ENCODE data around the gene LMAN2L.
A peak's percentile ranks its signal among the peaks of the same experiment; 100 is the strongest.

The LMAN2L gene

GRCh38 chr2:96762529-96763311, 22.9 kb upstream of the LMAN2L start:
- TF ChIP-seq CTCF (IDR thresholded peaks at IDR 0.05; ENCODE audit: low read length) (no peak), EZH2 (IDR thresholded peaks at IDR 0.05; ENCODE audit: borderline replicate concordance, low read length) (no peak)
- H3K9me2 ChIP-seq (ENCODE audit: low read depth, low read length): no peaks in the 10 kb centered on the region
- no peaks in the 10 kb centered on the region for H3K79me2 ChIP-seq (ENCODE audit: insufficient read depth, low read length)
- no peaks in the 10 kb centered on the region for H3K9me3 ChIP-seq (ENCODE audit: low read length)
- peak overlapping the region; percentile 67 for H3K4me3 ChIP-seq (ENCODE audit: low read depth, low read length, poor library complexity, severe bottlenecking)
- H3K4me1 ChIP-seq (ENCODE audit: insufficient read depth, low read length, severe bottlenecking): peaks cover 50% of the 10 kb centered on the region
- no peak overlapping the region for H2AFZ ChIP-seq (ENCODE audit: low read length)
- no peaks in the 10 kb centered on the region for H3K27me3 ChIP-seq (ENCODE audit: insufficient read depth, low read length)
- no peaks in the 10 kb centered on the region; the same call in 1 of the 2 replicates for H3K36me3 ChIP-seq (ENCODE audit: insufficient read depth, low read length)
- no peaks in the 10 kb centered on the region for H4K20me1 ChIP-seq (ENCODE audit: insufficient read depth, low read length)
- peak overlapping the region; percentile 76 for H3K4me2 ChIP-seq (ENCODE audit: low read length)
- no peak overlapping the region for H3K27ac ChIP-seq (ENCODE audit: low read depth, low read length, poor library complexity, severe bottlenecking)
- H3K9ac ChIP-seq (ENCODE audit: low read length): no peak overlapping the region
- H3F3A ChIP-seq (ENCODE audit: insufficient read depth, low read length): no peaks in the 10 kb centered on the region

- no peaks in the 10 kb centered on the region for H3K27me3 ChIP-seq (ENCODE audit: insufficient read depth, low read length)
- H2AFZ ChIP-seq (ENCODE audit: low read length): no peak overlapping the region
Observed at GRCh38 chr2:96760986-96761832, 21.3 kb upstream of the LMAN2L start.

More at GRCh38 chr2:96760986-96761832, 21.3 kb upstream of the LMAN2L start:
- Histone ChIP-seq H3K4me2 (ENCODE audit: low read length) (peak overlapping the region; percentile 76), H3K36me3 (ENCODE audit: insufficient read depth, low read length) (no peaks in the 10 kb centered on the region), H3K9me3 (ENCODE audit: low read length) (no peaks in the 10 kb centered on the region), H3K4me3 (ENCODE audit: low read depth, low read length, poor library complexity, severe bottlenecking) (peak overlapping the region; percentile 67), H4K20me1 (ENCODE audit: insufficient read depth, low read length) (no peaks in the 10 kb centered on the region), H3K9me2 (ENCODE audit: low read depth, low read length) (no peaks in the 10 kb centered on the region), H3K27ac (ENCODE audit: low read depth, low read length, poor library complexity, severe bottlenecking) (no peak overlapping the region), H3K9ac (ENCODE audit: low read length) (peak overlapping the region; percentile 61; the same call in 1 of the 2 replicates), H3K79me2 (ENCODE audit: insufficient read depth, low read length) (no peaks in the 10 kb centered on the region), H3F3A (ENCODE audit: insufficient read depth, low read length) (no peaks in the 10 kb centered on the region), H3K4me1 (ENCODE audit: insufficient read depth, low read length, severe bottlenecking) (peaks cover 47% of the 10 kb centered on the region)
- peak; percentile 53 for TF ChIP-seq CTCF (IDR thresholded peaks at IDR 0.05; ENCODE audit: low read length)
- no peak for TF ChIP-seq EZH2 (IDR thresholded peaks at IDR 0.05; ENCODE audit: borderline replicate concordance, low read length)
